Parathyroid adenoma (tissue), 2 donors: ENCODE measurements around the gene LHCGR.

Source experiments
- H2AFZ ChIP-seq: fragments of 300-600 bp; sonication (generic); one replicate; pipeline ENCODE4 v1.7.0; 2017; ENCODE audit warnings: antibody characterized with exemption, mild to moderate bottlenecking
- H3K27ac ChIP-seq: fragments of 300-600 bp; sonication (generic); one replicate; pipeline ENCODE4 v1.7.0; 2017
- H3K27me3 ChIP-seq: fragments of 300-600 bp; sonication (generic); one replicate; pipeline ENCODE4 v1.7.0; 2017; ENCODE audit warnings: low read length; ENCODE audit not compliant: control insufficient read depth, insufficient read depth
- H3K36me3 ChIP-seq: fragments of 300-600 bp; sonication (generic); one replicate; pipeline ENCODE4 v1.7.0; 2017; ENCODE audit warnings: low read length; ENCODE audit not compliant: control insufficient read depth, insufficient read depth
- H3K4me1 ChIP-seq: fragments of 300-600 bp; sonication (generic); one replicate; pipeline ENCODE4 v1.7.0; 2017; ENCODE audit warnings: control low read depth
- H3K4me2 ChIP-seq: fragments of 300-600 bp; sonication (generic); one replicate; pipeline ENCODE4 v1.7.0; 2017; ENCODE audit warnings: low read length
- H3K4me3 ChIP-seq: fragments of 300-600 bp; sonication (generic); one replicate; pipeline ENCODE4 v1.7.0; 2017; ENCODE audit warnings: low read depth, low read length
- H3K79me2 ChIP-seq: fragments of 300-600 bp; sonication (generic); one replicate; pipeline ENCODE4 v1.7.0; 2017; ENCODE audit warnings: control low read depth
- H3K9ac ChIP-seq: fragments of 300-600 bp; sonication (generic); one replicate; pipeline ENCODE4 v1.7.0; 2017; ENCODE audit warnings: mild to moderate bottlenecking
- H3K9me3 ChIP-seq: fragments of 300-600 bp; sonication (generic); one replicate; pipeline ENCODE4 v1.7.0; 2017; ENCODE audit warnings: low read length; ENCODE audit not compliant: control insufficient read depth
- TF ChIP-seq, protein P1 (sequence below): fragments of 300-600 bp; sonication (generic); IDR thresholded peaks from one replicate; pipeline ENCODE4 v1.7.0; 2017; ENCODE audit warnings: antibody characterized with exemption, mild to moderate bottlenecking
- donor health status: primary hyperparathyroidism.

LHCGR gene

DNA sequence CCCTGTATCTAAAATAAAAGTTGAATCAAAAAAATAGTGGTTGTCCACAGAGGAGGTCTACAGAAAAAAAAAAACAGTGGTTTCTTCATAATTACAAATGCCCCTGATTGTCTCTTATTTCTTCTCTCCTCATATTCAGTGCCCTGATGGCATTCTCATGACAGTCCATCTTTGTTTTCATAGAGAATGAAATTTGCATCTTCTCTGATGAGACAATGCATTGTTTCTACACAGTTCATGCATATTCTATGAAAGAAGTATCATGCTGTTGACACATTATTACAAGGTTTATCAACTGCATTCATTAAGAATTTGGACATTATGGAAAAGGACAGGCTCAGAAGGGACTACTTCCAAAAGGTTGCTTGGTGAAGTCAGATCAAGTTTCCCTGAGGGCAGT is 59.5 kb downstream of the LHCGR start:
- no peak overlapping the region for H3K9ac ChIP-seq
- no peaks in the 10 kb centered on the region for H3K4me1 ChIP-seq
- no peaks in the 10 kb centered on the region for H3K9me3 ChIP-seq
- TF ChIP-seq, protein P1, sequence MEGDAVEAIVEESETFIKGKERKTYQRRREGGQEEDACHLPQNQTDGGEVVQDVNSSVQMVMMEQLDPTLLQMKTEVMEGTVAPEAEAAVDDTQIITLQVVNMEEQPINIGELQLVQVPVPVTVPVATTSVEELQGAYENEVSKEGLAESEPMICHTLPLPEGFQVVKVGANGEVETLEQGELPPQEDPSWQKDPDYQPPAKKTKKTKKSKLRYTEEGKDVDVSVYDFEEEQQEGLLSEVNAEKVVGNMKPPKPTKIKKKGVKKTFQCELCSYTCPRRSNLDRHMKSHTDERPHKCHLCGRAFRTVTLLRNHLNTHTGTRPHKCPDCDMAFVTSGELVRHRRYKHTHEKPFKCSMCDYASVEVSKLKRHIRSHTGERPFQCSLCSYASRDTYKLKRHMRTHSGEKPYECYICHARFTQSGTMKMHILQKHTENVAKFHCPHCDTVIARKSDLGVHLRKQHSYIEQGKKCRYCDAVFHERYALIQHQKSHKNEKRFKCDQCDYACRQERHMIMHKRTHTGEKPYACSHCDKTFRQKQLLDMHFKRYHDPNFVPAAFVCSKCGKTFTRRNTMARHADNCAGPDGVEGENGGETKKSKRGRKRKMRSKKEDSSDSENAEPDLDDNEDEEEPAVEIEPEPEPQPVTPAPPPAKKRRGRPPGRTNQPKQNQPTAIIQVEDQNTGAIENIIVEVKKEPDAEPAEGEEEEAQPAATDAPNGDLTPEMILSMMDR: no peak
- no peaks in the 10 kb centered on the region for H3K36me3 ChIP-seq
- no peaks in the 10 kb centered on the region for H3K27me3 ChIP-seq
- H3K79me2 ChIP-seq: no peaks in the 10 kb centered on the region
- H3K4me2 ChIP-seq: no peak overlapping the region
- H2AFZ ChIP-seq: no peak overlapping the region
- H3K27ac ChIP-seq: no peak overlapping the region
- no peak overlapping the region for H3K4me3 ChIP-seq

DNA sequence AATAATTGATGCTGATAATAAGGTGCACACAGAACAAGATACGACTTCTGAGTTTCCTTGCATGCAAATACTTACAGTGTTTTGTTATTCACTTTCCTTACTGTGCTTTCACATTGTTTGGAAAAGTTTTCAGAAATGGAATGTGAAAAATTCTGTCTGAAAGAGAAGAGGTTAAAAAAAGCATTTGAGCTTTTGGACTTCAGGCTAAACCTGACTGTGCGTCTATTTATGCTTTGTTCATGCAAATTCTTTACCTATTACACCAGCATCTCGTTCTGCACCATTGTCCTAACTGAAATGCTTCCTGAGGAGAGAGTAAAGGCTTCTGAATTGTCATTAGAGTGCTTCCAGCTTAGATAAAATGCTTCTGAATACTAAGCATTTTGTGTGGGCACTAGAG is 61.4 kb downstream of the LHCGR start:
- Histone ChIP-seq H3K4me1 (no peaks in the 10 kb centered on the region), H2AFZ (no peak overlapping the region), H3K27ac (no peak overlapping the region), H3K9me3 (no peaks in the 10 kb centered on the region), H3K79me2 (no peaks in the 10 kb centered on the region), H3K4me3 (no peak overlapping the region), H3K9ac (no peak overlapping the region), H3K4me2 (no peak overlapping the region), H3K36me3 (no peaks in the 10 kb centered on the region), H3K27me3 (no peaks in the 10 kb centered on the region)
- TF ChIP-seq, protein P1: no peak

DNA sequence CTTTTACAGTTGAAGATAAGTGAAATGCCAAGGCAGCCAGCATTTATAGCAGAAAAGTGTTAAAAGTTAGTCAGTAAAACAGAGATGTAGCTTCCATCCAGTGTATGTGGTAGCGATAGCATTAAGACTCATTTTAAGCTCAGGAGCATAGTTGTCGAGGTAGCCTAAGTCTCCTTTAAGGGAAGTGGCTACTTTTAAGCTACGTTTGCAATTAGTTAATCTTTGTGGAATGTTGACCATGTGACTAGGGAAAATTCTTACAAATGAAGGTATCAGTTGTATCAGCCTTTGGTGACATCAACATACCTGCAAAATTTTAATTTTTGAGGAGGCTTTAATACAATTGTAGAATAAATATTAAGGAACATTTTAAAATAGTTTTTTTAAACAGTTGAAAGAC is 61.9 kb downstream of the LHCGR start:
- Histone ChIP-seq H3K4me3 (no peak overlapping the region), H3K4me2 (no peak overlapping the region), H3K4me1 (no peaks in the 10 kb centered on the region), H3K79me2 (no peaks in the 10 kb centered on the region), H3K27me3 (no peaks in the 10 kb centered on the region), H3K27ac (no peak overlapping the region), H3K36me3 (no peaks in the 10 kb centered on the region), H3K9me3 (no peaks in the 10 kb centered on the region), H3K9ac (no peak overlapping the region), H2AFZ (no peak overlapping the region)
- TF ChIP-seq, protein P1: no peak

DNA sequence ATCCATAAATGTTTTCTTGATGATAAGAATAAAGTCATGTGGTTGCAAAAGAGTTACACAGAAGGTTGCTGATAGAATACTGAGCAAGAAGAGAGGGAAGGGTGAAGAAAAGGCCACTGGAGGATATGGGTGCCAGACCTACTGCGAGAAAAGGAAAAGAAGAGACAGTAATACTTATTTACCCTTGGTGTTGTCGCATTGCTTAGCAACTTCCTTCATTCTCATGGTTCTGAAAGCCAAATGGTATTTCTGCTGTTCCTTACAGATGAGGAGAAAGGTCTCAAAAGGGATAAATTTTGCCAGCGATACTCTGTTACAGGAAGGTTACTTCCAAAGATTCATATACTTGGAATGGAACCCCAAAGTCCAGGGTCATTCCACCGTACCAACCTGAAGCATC is 62.5 kb downstream of the LHCGR start:
- Histone ChIP-seq H3K27me3 (no peaks in the 10 kb centered on the region), H3K79me2 (no peaks in the 10 kb centered on the region), H3K4me2 (no peak overlapping the region), H3K9ac (no peak overlapping the region), H2AFZ (no peak overlapping the region), H3K4me3 (no peak overlapping the region), H3K27ac (no peak overlapping the region), H3K36me3 (no peaks in the 10 kb centered on the region), H3K4me1 (no peaks in the 10 kb centered on the region), H3K9me3 (no peaks in the 10 kb centered on the region)
- TF ChIP-seq, protein P1: no peak

DNA sequence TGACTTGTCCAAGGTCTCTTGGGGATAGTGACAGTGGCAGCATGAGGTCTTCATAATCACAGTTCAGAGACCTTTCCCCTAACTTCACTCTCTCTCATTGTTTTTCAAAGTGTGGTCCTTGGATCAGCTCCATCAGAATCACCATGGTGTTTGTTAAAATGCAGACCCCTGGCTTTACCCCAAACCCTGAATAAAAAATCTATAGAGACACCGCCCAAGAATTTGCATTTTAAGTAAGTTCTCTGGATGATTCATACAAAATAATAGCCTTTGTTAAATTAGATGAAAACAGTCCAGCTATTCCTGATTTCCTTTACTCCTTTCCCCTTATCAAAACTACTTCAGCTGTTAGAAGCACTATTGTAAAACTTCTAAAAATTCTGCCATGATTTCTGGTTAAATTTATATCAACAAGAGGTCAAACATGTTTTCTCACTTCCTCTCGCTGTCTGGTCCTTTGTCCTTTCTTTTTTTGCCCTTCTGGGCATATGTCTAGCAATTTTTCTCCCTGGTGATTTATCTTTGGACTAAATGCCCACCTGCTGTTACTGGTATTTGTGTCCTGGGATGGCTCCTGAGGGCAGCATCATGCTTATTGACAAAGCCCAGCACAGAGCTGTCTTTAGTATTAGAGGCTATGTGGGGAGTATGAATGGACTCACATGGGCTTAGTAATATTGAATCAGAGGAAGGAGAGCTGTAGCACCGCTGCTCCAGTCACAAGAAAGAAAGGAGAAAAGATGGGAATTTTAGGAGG is 63.4 kb downstream of the LHCGR start:
- Histone ChIP-seq H3K4me3 (no peak overlapping the region), H2AFZ (no peak overlapping the region), H3K36me3 (no peaks in the 10 kb centered on the region), H3K9me3 (no peaks in the 10 kb centered on the region), H3K4me1 (no peaks in the 10 kb centered on the region), H3K4me2 (no peak overlapping the region), H3K27ac (no peak overlapping the region), H3K9ac (no peak overlapping the region), H3K27me3 (no peaks in the 10 kb centered on the region), H3K79me2 (no peaks in the 10 kb centered on the region)
- TF ChIP-seq, protein P1: no peak
